Measurements from ENCODE around the gene PEX14.

Gene PEX14

GRCh38 chr1:10617931-10618885, 143.5 kb downstream of the PEX14 start:
- peaks cover 4% of the 10 kb centered on the region for H3K4me1 ChIP-seq (ENCODE audit: control insufficient read depth, low read depth, low read length)
- H3K9me3 ChIP-seq (ENCODE audit: control insufficient read depth, low read depth, low read length), result no peaks in the 10 kb centered on the region
- no peak overlapping the region for H3K9ac ChIP-seq (ENCODE audit: low read length)
- H3K27me3 ChIP-seq (ENCODE audit: control insufficient read depth, insufficient read depth, low read length), result no peaks in the 10 kb centered on the region
- H3K36me3 ChIP-seq (ENCODE audit: control insufficient read depth, low read depth, low read length), result no peaks in the 10 kb centered on the region
- H3K27ac ChIP-seq (ENCODE audit: low read length), result no peak overlapping the region
- no peak overlapping the region for H3K4me3 ChIP-seq (ENCODE audit: low read length)

- H3K36me3 ChIP-seq (ENCODE audit: control insufficient read depth, low read depth, low read length), result no peaks in the 10 kb centered on the region
- no peaks in the 10 kb centered on the region for H3K9me3 ChIP-seq (ENCODE audit: control insufficient read depth, low read depth, low read length)
- H3K4me1 ChIP-seq (ENCODE audit: control insufficient read depth, low read depth, low read length), result peaks cover under 1% of the 10 kb centered on the region
- H3K27me3 ChIP-seq (ENCODE audit: control insufficient read depth, insufficient read depth, low read length), result no peaks in the 10 kb centered on the region
- H3K9ac ChIP-seq (ENCODE audit: low read length), result no peak overlapping the region
- H3K27ac ChIP-seq (ENCODE audit: low read length), result no peak overlapping the region
- no peak overlapping the region for H3K4me3 ChIP-seq (ENCODE audit: low read length)
Observed at GRCh38 chr1:10620776-10621175, 146.0 kb downstream of the PEX14 start.

GRCh38 chr1:10621906-10622305, 147.2 kb downstream of the PEX14 start:
- H3K9me3 ChIP-seq (ENCODE audit: control insufficient read depth, low read depth, low read length), result no peaks in the 10 kb centered on the region
- no peaks in the 10 kb centered on the region for H3K27me3 ChIP-seq (ENCODE audit: control insufficient read depth, insufficient read depth, low read length)
- H3K9ac ChIP-seq (ENCODE audit: low read length), result no peak overlapping the region
- H3K4me3 ChIP-seq (ENCODE audit: low read length), result no peak overlapping the region
- no peaks in the 10 kb centered on the region for H3K4me1 ChIP-seq (ENCODE audit: control insufficient read depth, low read depth, low read length)
- H3K36me3 ChIP-seq (ENCODE audit: control insufficient read depth, low read depth, low read length), result no peaks in the 10 kb centered on the region
- no peak overlapping the region for H3K27ac ChIP-seq (ENCODE audit: low read length)

- H3K4me1 ChIP-seq (ENCODE audit: control insufficient read depth, low read depth, low read length), result no peaks in the 10 kb centered on the region
- H3K36me3 ChIP-seq (ENCODE audit: control insufficient read depth, low read depth, low read length), result no peaks in the 10 kb centered on the region
- H3K27ac ChIP-seq (ENCODE audit: low read length), result no peak overlapping the region
Observed at GRCh38 chr1:10622910-10623685, 148.3 kb downstream of the PEX14 start.

DNA sequence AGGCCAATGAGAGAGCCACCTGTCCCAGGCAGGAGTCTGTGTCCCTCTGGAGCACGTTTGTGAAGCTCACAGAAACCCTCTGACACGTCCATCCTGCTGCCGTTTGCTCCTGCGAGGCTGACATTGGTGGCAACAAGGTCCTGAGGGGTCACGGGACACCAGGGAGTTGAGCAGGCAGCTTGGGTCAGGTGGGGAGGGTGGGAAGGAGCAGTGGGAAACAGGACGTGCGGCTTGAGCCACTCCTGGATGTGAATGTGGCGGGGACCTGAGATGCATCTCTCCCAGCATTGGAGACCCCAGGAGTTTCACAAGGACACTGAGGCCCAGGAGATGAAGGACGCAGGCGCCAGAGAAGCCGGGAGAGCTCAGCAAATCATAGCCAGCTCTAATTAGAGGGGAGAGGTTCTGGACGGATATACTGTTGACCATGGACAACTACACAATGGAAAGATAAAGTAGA, 149.0 kb downstream of the PEX14 start:
- H3K9ac ChIP-seq (ENCODE audit: low read length), result no peak overlapping the region
- H3K36me3 ChIP-seq (ENCODE audit: control insufficient read depth, low read depth, low read length), result no peaks in the 10 kb centered on the region
- H3K27ac ChIP-seq (ENCODE audit: low read length), result no peak overlapping the region
- no peaks in the 10 kb centered on the region for H3K9me3 ChIP-seq (ENCODE audit: control insufficient read depth, low read depth, low read length)
- H3K4me1 ChIP-seq (ENCODE audit: control insufficient read depth, low read depth, low read length), result no peaks in the 10 kb centered on the region
- H3K4me3 ChIP-seq (ENCODE audit: low read length), result no peak overlapping the region
- H3K27me3 ChIP-seq (ENCODE audit: control insufficient read depth, insufficient read depth, low read length), result no peaks in the 10 kb centered on the region

More at GRCh38 chr1:10622910-10623685, 148.3 kb downstream of the PEX14 start:
- no peak overlapping the region for H3K9ac ChIP-seq (ENCODE audit: low read length)
- no peak overlapping the region for H3K4me3 ChIP-seq (ENCODE audit: low read length)
- H3K9me3 ChIP-seq (ENCODE audit: control insufficient read depth, low read depth, low read length), result no peaks in the 10 kb centered on the region
- no peaks in the 10 kb centered on the region for H3K27me3 ChIP-seq (ENCODE audit: control insufficient read depth, insufficient read depth, low read length)

DNA sequence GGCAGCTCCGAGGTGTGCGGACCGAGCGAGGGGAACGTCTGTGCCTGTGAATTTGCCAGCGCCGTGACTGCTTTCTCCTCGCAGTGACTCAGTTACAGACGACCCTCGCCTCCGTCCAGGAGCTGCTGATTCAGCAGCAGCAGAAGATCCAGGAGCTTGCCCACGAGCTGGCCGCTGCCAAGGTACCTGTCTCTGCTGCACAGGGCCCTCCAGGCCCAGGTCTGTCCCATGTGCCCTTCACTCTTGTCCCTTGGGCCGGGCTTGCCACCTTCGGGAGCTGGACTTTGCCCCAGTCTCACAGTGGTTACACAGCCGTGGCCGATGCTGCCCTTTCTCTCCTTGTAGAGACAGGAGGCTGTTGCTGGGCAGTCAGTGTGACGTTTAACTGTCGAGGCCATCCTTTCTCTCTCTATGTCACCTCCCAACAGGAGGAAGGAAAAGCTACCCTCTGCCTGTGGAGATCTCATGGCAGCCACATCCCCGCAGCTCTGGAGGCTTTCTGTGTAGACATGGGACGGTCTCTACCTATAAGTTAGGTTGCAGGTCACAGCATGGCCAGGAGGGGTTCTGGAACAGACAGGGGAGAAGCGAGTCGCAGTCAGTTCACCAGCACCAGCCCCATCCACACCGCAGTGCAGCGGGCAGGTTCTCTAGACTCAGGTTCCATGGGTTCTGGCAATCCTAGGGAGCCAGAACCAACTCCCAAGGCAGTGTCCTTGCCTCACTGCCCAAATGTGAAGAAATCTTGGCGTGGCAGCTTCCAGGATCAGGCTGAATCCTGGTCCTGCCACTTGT, 149.7 kb downstream of the PEX14 start:
- Histone ChIP-seq H3K4me3 (ENCODE audit: low read length) (no peak overlapping the region), H3K27ac (ENCODE audit: low read length) (no peak overlapping the region), H3K27me3 (ENCODE audit: control insufficient read depth, insufficient read depth, low read length) (no peaks in the 10 kb centered on the region), H3K9ac (ENCODE audit: low read length) (no peak overlapping the region), H3K9me3 (ENCODE audit: control insufficient read depth, low read depth, low read length) (no peaks in the 10 kb centered on the region), H3K36me3 (ENCODE audit: control insufficient read depth, low read depth, low read length) (no peaks in the 10 kb centered on the region), H3K4me1 (ENCODE audit: control insufficient read depth, low read depth, low read length) (no peaks in the 10 kb centered on the region)

- Histone ChIP-seq H3K27ac (ENCODE audit: low read length) (no peak overlapping the region), H3K4me1 (ENCODE audit: control insufficient read depth, low read depth, low read length) (no peaks in the 10 kb centered on the region), H3K36me3 (ENCODE audit: control insufficient read depth, low read depth, low read length) (no peaks in the 10 kb centered on the region), H3K27me3 (ENCODE audit: control insufficient read depth, insufficient read depth, low read length) (no peaks in the 10 kb centered on the region), H3K9me3 (ENCODE audit: control insufficient read depth, low read depth, low read length) (no peaks in the 10 kb centered on the region), H3K4me3 (ENCODE audit: low read length) (no peak overlapping the region), H3K9ac (ENCODE audit: low read length) (no peak overlapping the region)
Observed at GRCh38 chr1:10625076-10625475, 150.3 kb downstream of the PEX14 start.

DNA sequence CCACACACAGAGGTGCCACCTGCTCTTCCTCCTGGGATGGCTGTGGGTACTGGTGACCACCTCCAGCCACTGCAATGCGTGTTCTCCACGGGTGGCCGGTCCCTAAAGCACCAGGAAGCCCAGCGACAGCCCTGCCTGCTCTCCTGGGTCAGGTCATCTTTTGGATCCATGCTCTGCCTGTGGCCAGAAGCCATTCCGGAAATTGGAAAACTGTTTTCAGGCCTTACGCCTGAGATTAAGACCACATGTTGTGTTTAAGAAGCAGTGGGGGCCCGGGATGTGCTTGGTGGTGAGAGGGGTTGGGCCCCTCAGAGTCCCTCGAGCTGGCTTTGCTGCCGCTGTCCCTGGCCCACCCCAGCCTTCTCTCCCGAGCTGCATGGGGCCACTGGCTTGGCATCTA, 150.8 kb downstream of the PEX14 start:
- no peaks in the 10 kb centered on the region for H3K36me3 ChIP-seq (ENCODE audit: control insufficient read depth, low read depth, low read length)
- H3K9ac ChIP-seq (ENCODE audit: low read length), result no peak overlapping the region
- H3K9me3 ChIP-seq (ENCODE audit: control insufficient read depth, low read depth, low read length), result no peaks in the 10 kb centered on the region
- no peaks in the 10 kb centered on the region for H3K27me3 ChIP-seq (ENCODE audit: control insufficient read depth, insufficient read depth, low read length)
- H3K4me1 ChIP-seq (ENCODE audit: control insufficient read depth, low read depth, low read length), result peaks cover 2% of the 10 kb centered on the region
- no peak overlapping the region for H3K27ac ChIP-seq (ENCODE audit: low read length)
- H3K4me3 ChIP-seq (ENCODE audit: low read length), result no peak overlapping the region

DNA sequence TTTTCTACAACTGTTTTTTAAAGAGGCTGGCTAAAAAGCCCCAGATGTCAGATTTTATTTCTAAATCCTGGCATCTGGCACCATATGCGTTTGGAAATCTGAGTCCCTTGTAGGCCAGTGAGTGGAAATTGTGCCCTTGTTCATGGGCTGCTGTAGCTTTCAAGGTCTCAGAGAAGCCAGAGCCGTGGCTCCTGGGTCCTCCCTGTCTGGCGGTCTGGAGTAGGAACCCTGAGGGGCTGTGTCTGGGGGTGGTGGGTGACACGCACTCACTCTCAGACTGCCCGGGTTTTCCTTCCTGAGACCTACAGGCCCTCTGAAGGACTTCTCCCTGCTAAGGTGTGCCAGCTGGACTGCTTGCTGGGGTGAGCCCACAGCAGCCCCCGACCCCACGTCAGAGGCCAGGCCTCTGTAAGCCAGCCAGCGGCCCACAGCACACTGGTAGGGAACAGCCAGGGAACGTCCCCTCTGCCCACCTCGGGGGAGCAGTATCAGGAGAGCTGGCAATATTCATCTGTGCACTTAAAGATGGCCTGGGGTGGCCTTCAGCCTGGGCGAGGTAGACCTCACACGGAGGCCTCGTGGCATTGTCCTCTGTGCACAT, 151.5 kb downstream of the PEX14 start:
- Histone ChIP-seq H3K9ac (ENCODE audit: low read length) (no peak overlapping the region), H3K4me3 (ENCODE audit: low read length) (no peak overlapping the region), H3K9me3 (ENCODE audit: control insufficient read depth, low read depth, low read length) (no peaks in the 10 kb centered on the region), H3K27me3 (ENCODE audit: control insufficient read depth, insufficient read depth, low read length) (no peaks in the 10 kb centered on the region), H3K27ac (ENCODE audit: low read length) (no peak overlapping the region), H3K4me1 (ENCODE audit: control insufficient read depth, low read depth, low read length) (peaks cover 6% of the 10 kb centered on the region), H3K36me3 (ENCODE audit: control insufficient read depth, low read depth, low read length) (no peaks in the 10 kb centered on the region)

DNA sequence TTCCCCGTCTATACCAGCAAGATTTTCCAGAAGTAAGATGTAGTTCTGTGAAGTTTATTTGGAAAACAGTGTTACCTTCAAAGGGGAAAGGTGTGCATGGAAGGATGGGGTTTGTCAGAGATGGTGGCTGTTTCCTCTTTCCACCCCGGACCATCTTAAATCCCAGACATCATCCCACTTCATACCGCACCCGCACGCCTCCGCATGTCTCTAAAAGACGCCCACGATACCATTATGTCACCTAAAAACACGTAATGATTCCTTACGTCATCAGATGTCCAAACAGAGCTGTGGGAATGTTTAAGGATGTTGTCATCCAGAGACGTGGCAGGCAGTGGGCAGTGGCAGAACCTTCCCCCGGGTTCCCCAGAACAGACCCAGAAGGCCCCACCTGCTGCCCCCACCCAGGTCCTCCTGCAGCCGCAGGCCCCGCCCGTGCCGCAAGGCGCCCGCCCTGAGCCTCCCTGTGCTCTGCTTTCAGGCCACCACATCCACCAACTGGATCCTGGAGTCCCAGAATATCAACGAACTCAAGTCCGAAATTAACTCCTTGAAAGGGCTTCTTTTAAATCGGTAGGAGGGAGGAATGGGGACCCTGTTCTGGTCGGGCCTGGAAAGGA, 152.2 kb downstream of the PEX14 start:
- Histone ChIP-seq H3K27ac (ENCODE audit: low read length) (no peak overlapping the region), H3K36me3 (ENCODE audit: control insufficient read depth, low read depth, low read length) (no peaks in the 10 kb centered on the region), H3K27me3 (ENCODE audit: control insufficient read depth, insufficient read depth, low read length) (no peaks in the 10 kb centered on the region), H3K9me3 (ENCODE audit: control insufficient read depth, low read depth, low read length) (no peaks in the 10 kb centered on the region), H3K9ac (ENCODE audit: low read length) (no peak overlapping the region), H3K4me1 (ENCODE audit: control insufficient read depth, low read depth, low read length) (peaks cover 11% of the 10 kb centered on the region), H3K4me3 (ENCODE audit: low read length) (no peak overlapping the region)
